Astrocyte of the spinal cord (primary cell): ENCODE results near the gene B3GAT3.

Source experiments
- DNase-seq: peaks from one replicate; pipeline ENCODE4 v3.0.0; 2011; ENCODE audit warnings: low read depth, low spot score
- H3K4me3 ChIP-seq: 2 replicates; pipeline ENCODE4 v1.5.1; 2011; ENCODE audit warnings: low read depth, mild to moderate bottlenecking, low read length, moderate library complexity
- CTCF ChIP-seq: IDR thresholded peaks from 2 replicates; pipeline ENCODE4 v1.5.1; 2012; ENCODE audit warnings: low read depth, mild to moderate bottlenecking, low read length, inconsistent platforms
- in situ Hi-C: cut with HindIII; loops from 2 replicates; pipeline ENCODE4 v1.10.0; 2017; ENCODE audit warnings: low sequenced_read_pairs

B3GAT3 gene

GRCh38 chr11:62578541-62578940 lies 43.2 kb downstream of the B3GAT3 start:
- no peak overlapping the region for H3K4me3 ChIP-seq
- TF ChIP-seq CTCF = no peak
- in situ Hi-C loops = no loop called here
- DNase-seq = no peak

- H3K4me3 ChIP-seq = no peak overlapping the region
- in situ Hi-C loops = no loop called here
- no peak for DNase-seq
- TF ChIP-seq CTCF = no peak
Observed at GRCh38 chr11:62577046-62577714, 44.6 kb downstream of the B3GAT3 start.

- in situ Hi-C loops = no loop called here
- TF ChIP-seq CTCF = no peak
- DNase-seq = no peak
- H3K4me3 ChIP-seq = no peak overlapping the region
Observed at GRCh38 chr11:62575837-62576236, 45.9 kb downstream of the B3GAT3 start.

- no peak for DNase-seq
- peak overlapping the region; percentile 99 for H3K4me3 ChIP-seq
- no peak for TF ChIP-seq CTCF
- in situ Hi-C loops = no loop called here
Observed at GRCh38 chr11:62575156-62575555, 46.6 kb downstream of the B3GAT3 start.

GRCh38 chr11:62574363-62575071 lies 47.3 kb downstream of the B3GAT3 start:
- no peak for DNase-seq

More at GRCh38 chr11:62574363-62575071, 47.3 kb downstream of the B3GAT3 start:
- peak overlapping the region; percentile 99 for H3K4me3 ChIP-seq
- TF ChIP-seq CTCF = no peak
- in situ Hi-C loops = no loop called here
